A673 (cell line): Measurements from ENCODE around the gene RLBP1.

Experiments
- CTCF ChIP-seq: fragments of 300-800, 200-600 bp; sonication (generic); conservative IDR thresholded peaks from 2 replicates; pipeline ENCODE4 v1.5.1; 2017; ENCODE audit warnings: low read depth, mild to moderate bottlenecking, antibody characterized with exemption, low read length, moderate library complexity, mixed read lengths
- EZH2 ChIP-seq: fragments of 200-600 bp; sonication (generic); IDR thresholded peaks from 2 replicates; pipeline ENCODE4 v1.6.1; 2017; ENCODE audit warnings: borderline replicate concordance, low read depth, mild to moderate bottlenecking, mixed read lengths, antibody characterized with exemption, low read length; ENCODE audit not compliant: poor library complexity, severe bottlenecking

- TF ChIP-seq CTCF (no peak), EZH2 (no peak)
Observed at GRCh38 chr15:89200182-89200581, 21.2 kb downstream of the RLBP1 start.
